Esophagus muscularis mucosa (tissue), 4 donors: Measurements from ENCODE around the gene ANKS1A. TPM values are rescaled to one million over a fixed set of nuclear protein-coding genes. Genes with fewer than 3 reads are reported as not detected.

Experiments
- DNase-seq: peaks from one replicate; pipeline ENCODE4 v3.0.0-alpha.2; 2017; ENCODE audit errors: extremely low spot score
- H3K27ac ChIP-seq, 4 donors: fragments of 200-600 bp; sonication (generic); replicated peaks in 1 of 4; 1 replicate in 3 of 4; 2 replicates in 1 of 4; pipeline ENCODE4 v1.5.1; 2016 to 2019; ENCODE audit warnings: mild to moderate bottlenecking in 1 of 4
- H3K27me3 ChIP-seq, 4 donors: fragments of 200-600 bp; sonication (generic); one replicate each; pipeline versions ENCODE4 v1.5.1 to v1.6.0; 2016 to 2019
- H3K36me3 ChIP-seq, 4 donors: fragments of 200-600 bp; sonication (generic); one replicate each; pipeline ENCODE4 v1.5.1; 2016 to 2019
- H3K4me1 ChIP-seq, 4 donors: fragments of 200-600 bp; sonication (generic); one replicate each; pipeline ENCODE4 v1.5.1; 2016 to 2019
- H3K4me3 ChIP-seq, 4 donors: fragments of 200-600 bp; sonication (generic); 1 replicate in 2 of 4; 2 replicates in 2 of 4; pipeline ENCODE4 v1.5.1; 2016 to 2019; ENCODE audit warnings: mild to moderate bottlenecking in 4 of 4, moderate library complexity in 1 of 4
- H3K9me3 ChIP-seq, 4 donors: fragments of 200-600 bp; sonication (generic); 1 replicate in 3 of 4; 2 replicates in 1 of 4; pipeline ENCODE4 v1.5.1; 2016 to 2019
- CTCF ChIP-seq, 3 experiments: fragments of 200-600 bp in 2 of 3; fragments of 450-650 bp in 1 of 3; sonication (generic) in 2 of 3; IDR thresholded peaks; one replicate each; pipeline ENCODE4 v1.5.1; 2017 to 2019; ENCODE audit warnings: antibody characterized with exemption in 3 of 3, mild to moderate bottlenecking in 2 of 3, moderate library complexity in 1 of 3
- EP300 ChIP-seq: sonication (generic); formaldehyde crosslinking; IDR thresholded peaks from one replicate; pipeline ENCODE4 v1.6.1; 2017; ENCODE audit warnings: antibody characterized with exemption
- POLR2A ChIP-seq: fragments of 450-650 bp; IDR thresholded peaks from one replicate; pipeline ENCODE4 v1.6.1; 2017; ENCODE audit warnings: antibody characterized with exemption, moderate library complexity, mild to moderate bottlenecking, low read depth
- POLR2AphosphoS5 ChIP-seq, 2 donors: sonication (generic); formaldehyde crosslinking; IDR thresholded peaks; one replicate each; pipeline ENCODE4 v1.6.1; 2017; ENCODE audit warnings: antibody characterized with exemption in 2 of 2
- WGBS: methylation state at CpG from one replicate; pipeline ENCODE4 v1.1.5; 2018; 5-methylcytosine and 5-hydroxymethylcytosine counted together
- intact Hi-C: fragments of 100-400 bp; cut with DNase I; formaldehyde crosslinking; loops from one replicate; pipeline ENCODE4 v1.15.1; 2023
- total RNA-seq, 4 donors: library from RNA; depleted of rRNA; stranded (reverse); fragments of >200 nt; gene quantifications; one replicate each; pipeline versions ENCODE4 v1.1.0 to v1.2.1, GENCODE V29; 2016

The ANKS1A gene
- total RNA-seq, 4 donors from 2014 or later, result 68.3 to 132 (median 98.7) TPM

- Histone ChIP-seq H3K27me3 (no peaks in the 10 kb centered on the region), H3K4me1 (peaks cover 59 to 100% (median 98%) of the 10 kb centered on the region in 4 donors), H3K4me3 (peak overlapping the region in 1 of 4 donors; percentile 13), H3K27ac (peak overlapping the region; percentile 72 to 92 (median 88)), H3K36me3 (peaks cover 29 to 89% (median 73%) of the 10 kb centered on the region in 4 donors), H3K9me3 (no peaks in the 10 kb centered on the region)
- intact Hi-C loops, result no loop called here
- no peak for DNase-seq
- TF ChIP-seq POLR2A (no peak), POLR2AphosphoS5 (IDR thresholded peaks at IDR 0.05) (no peak), CTCF (IDR thresholded peaks at IDR 0.05) (no peak), EP300 (no peak)
- WGBS, result 81% methylated on average over 19 of the region's 21 CpGs
These were observed 170.7 kb downstream of the ANKS1A start for GRCh38 chr6:35059596-35060345.

GRCh38 chr6:35061102-35061615, 172.1 kb downstream of the ANKS1A start:
- Histone ChIP-seq H3K4me3 (no peak overlapping the region), H3K36me3 (peaks cover 37 to 96% (median 78%) of the 10 kb centered on the region in 4 donors), H3K27ac (peak overlapping the region; percentile 72 to 92 (median 88)), H3K27me3 (no peaks in the 10 kb centered on the region), H3K9me3 (no peaks in the 10 kb centered on the region), H3K4me1 (peaks cover 67 to 100% (median 100%) of the 10 kb centered on the region in 4 donors)
- 94% methylated on average over 9 of the region's 9 CpGs for WGBS
- no peak for DNase-seq
- no peak for TF ChIP-seq POLR2AphosphoS5 (IDR thresholded peaks at IDR 0.05)
- TF ChIP-seq EP300, result no peak
- no peak for TF ChIP-seq CTCF (IDR thresholded peaks at IDR 0.05)
- TF ChIP-seq POLR2A, result no peak
- intact Hi-C loops, result no loop called here

GRCh38 chr6:35061651-35062410, 172.8 kb downstream of the ANKS1A start:
- Histone ChIP-seq H3K36me3 (peaks cover 44 to 97% (median 84%) of the 10 kb centered on the region in 4 donors), H3K9me3 (no peaks in the 10 kb centered on the region), H3K27me3 (no peaks in the 10 kb centered on the region), H3K4me1 (peaks cover 64 to 100% (median 97%) of the 10 kb centered on the region in 4 donors), H3K4me3 (no peak overlapping the region), H3K27ac (peak overlapping the region; percentile 72 to 92 (median 88))
- WGBS, result 81% methylated on average over 14 of the region's 16 CpGs
- no peak for TF ChIP-seq CTCF (IDR thresholded peaks at IDR 0.05)
- no peak for TF ChIP-seq EP300
- no peak for TF ChIP-seq POLR2A
- no peak for TF ChIP-seq POLR2AphosphoS5 (IDR thresholded peaks at IDR 0.05)
- DNase-seq, result no peak
- intact Hi-C loops, result no loop called here

GRCh38 chr6:35062676-35063574, 173.9 kb downstream of the ANKS1A start:
- DNase-seq, result no peak
- no peaks in the 10 kb centered on the region for H3K9me3 ChIP-seq
- peaks cover 49 to 96% (median 90%) of the 10 kb centered on the region in 4 donors for H3K36me3 ChIP-seq
- intact Hi-C loops, result no loop called here
- H3K4me3 ChIP-seq, result no peak overlapping the region
- H3K4me1 ChIP-seq, result peaks cover 53 to 100% (median 94%) of the 10 kb centered on the region in 4 donors
- WGBS, result 70% methylated on average over 13 of the region's 14 CpGs
- peak overlapping the region; percentile 72 to 92 (median 88) for H3K27ac ChIP-seq
- TF ChIP-seq POLR2AphosphoS5 (IDR thresholded peaks at IDR 0.05) (no peak), POLR2A (no peak), EP300 (no peak), CTCF (IDR thresholded peaks at IDR 0.05) (no peak)
- no peaks in the 10 kb centered on the region for H3K27me3 ChIP-seq
